ENCODE results near the gene UBQLN4.

UBQLN4 gene

GRCh38 chr1:156081917-156082308 lies 28.3 kb upstream of the UBQLN4 start:
- TF ChIP-seq MAX (IDR thresholded peaks at IDR 0.05; ENCODE audit: low read depth, low read length): no peak
- no peak for TF ChIP-seq CTCF (IDR thresholded peaks at IDR 0.05; ENCODE audit: low read depth, low read length)
- no peak for TF ChIP-seq MYC (IDR thresholded peaks at IDR 0.05; ENCODE audit: low read depth, low read length)
- no peak for TF ChIP-seq POLR2A (IDR thresholded peaks at IDR 0.05; ENCODE audit: extremely low read depth, insufficient read length)
- DNase-seq (ENCODE audit: low read depth): no peak
- peak overlapping the region; percentile 69 for H3K4me3 ChIP-seq (ENCODE audit: low read depth, low read length)

GRCh38 chr1:156081180-156081916 lies 27.8 kb upstream of the UBQLN4 start:
- TF ChIP-seq MAX (IDR thresholded peaks at IDR 0.05; ENCODE audit: low read depth, low read length): no peak
- TF ChIP-seq MYC (IDR thresholded peaks at IDR 0.05; ENCODE audit: low read depth, low read length): no peak
- no peak for TF ChIP-seq POLR2A (IDR thresholded peaks at IDR 0.05; ENCODE audit: extremely low read depth, insufficient read length)
- no peak for TF ChIP-seq CTCF (IDR thresholded peaks at IDR 0.05; ENCODE audit: low read depth, low read length)
- no peak overlapping the region for H3K4me3 ChIP-seq (ENCODE audit: low read depth, low read length)
- no peak for DNase-seq (ENCODE audit: low read depth)

GRCh38 chr1:156080863-156081179 lies 27.2 kb upstream of the UBQLN4 start:
- TF ChIP-seq MYC (IDR thresholded peaks at IDR 0.05; ENCODE audit: low read depth, low read length) (no peak), POLR2A (IDR thresholded peaks at IDR 0.05; ENCODE audit: extremely low read depth, insufficient read length) (no peak), MAX (IDR thresholded peaks at IDR 0.05; ENCODE audit: low read depth, low read length) (no peak), CTCF (IDR thresholded peaks at IDR 0.05; ENCODE audit: low read depth, low read length) (no peak)
- DNase-seq (ENCODE audit: low read depth): no peak
- no peak overlapping the region for H3K4me3 ChIP-seq (ENCODE audit: low read depth, low read length)

- no peak overlapping the region for H3K4me3 ChIP-seq (ENCODE audit: low read depth, low read length)
- no peak for DNase-seq (ENCODE audit: low read depth)
- TF ChIP-seq MYC (IDR thresholded peaks at IDR 0.05; ENCODE audit: low read depth, low read length) (no peak), MAX (IDR thresholded peaks at IDR 0.05; ENCODE audit: low read depth, low read length) (no peak), CTCF (IDR thresholded peaks at IDR 0.05; ENCODE audit: low read depth, low read length) (no peak), POLR2A (IDR thresholded peaks at IDR 0.05; ENCODE audit: extremely low read depth, insufficient read length) (no peak)
Measured at GRCh38 chr1:156080241-156080862, 26.8 kb upstream of the UBQLN4 start.

GRCh38 chr1:156079762-156080161 lies 26.2 kb upstream of the UBQLN4 start:
- DNase-seq (ENCODE audit: low read depth): no peak
- H3K4me3 ChIP-seq (ENCODE audit: low read depth, low read length): no peak overlapping the region

GRCh38 chr1:156078728-156079127 lies 25.1 kb upstream of the UBQLN4 start:
- TF ChIP-seq POLR2A (IDR thresholded peaks at IDR 0.05; ENCODE audit: extremely low read depth, insufficient read length) (no peak), CTCF (IDR thresholded peaks at IDR 0.05; ENCODE audit: low read depth, low read length) (no peak), MAX (IDR thresholded peaks at IDR 0.05; ENCODE audit: low read depth, low read length) (no peak), MYC (IDR thresholded peaks at IDR 0.05; ENCODE audit: low read depth, low read length) (no peak)
- no peak overlapping the region for H3K4me3 ChIP-seq (ENCODE audit: low read depth, low read length)
- no peak for DNase-seq (ENCODE audit: low read depth)

More at GRCh38 chr1:156079762-156080161, 26.2 kb upstream of the UBQLN4 start:
- TF ChIP-seq MYC (IDR thresholded peaks at IDR 0.05; ENCODE audit: low read depth, low read length): no peak
- TF ChIP-seq MAX (IDR thresholded peaks at IDR 0.05; ENCODE audit: low read depth, low read length): no peak

Data from NB4 (cell line).